Endothelial cell of umbilical vein (primary cell): Measurements from ENCODE around the gene ORC5. TPM values are rescaled to one million over a fixed set of nuclear protein-coding genes. Genes with fewer than 3 reads are reported as not detected.
A peak's percentile ranks its signal among the peaks of the same experiment; 100 is the strongest.

Experiments used
- BruUV-seq: library from RNA; stranded (reverse); fragments of 400-500 nt; replicated peaks from 2 replicates; lab custom pipeline; 2021; lab: Mats Ljungman, UMichigan
- CTCF ChIA-PET: fragments of 300-600, 350-600 bp; sonication (Branson Sonifier 250); formaldehyde crosslinking; loops from one replicate; lab custom pipeline; 2021; ENCODE audit warnings: antibody characterized with exemption, inconsistent platforms; lab: Charles Lee
- POLR2A ChIA-PET: fragments of 300-600, 350-600 bp; sonication (Branson Sonifier 250); formaldehyde crosslinking; loops from one replicate; lab custom pipeline; 2021; ENCODE audit warnings: antibody characterized with exemption, inconsistent platforms; lab: Charles Lee
- DNase-seq: peaks from one replicate; pipeline ENCODE4 v3.0.0-alpha.2; 2011; ENCODE audit warnings: low read depth, low spot score
- FAIRE-seq: peaks from 2 replicates; lab custom pipeline; 2011; peaks lifted over from hg19 to GRCh38; lab: Jason Lieb, UNC
- H2AFZ ChIP-seq: 2 replicates; pipeline ENCODE4 v1.6.0; 2012; ENCODE audit warnings: low read depth, low read length, control low read depth, inconsistent platforms
- H3K27ac ChIP-seq: 2 replicates; pipeline ENCODE4 v1.5.1; 2011; ENCODE audit warnings: low read depth, mild to moderate bottlenecking, control low read depth, low read length, moderate library complexity; ENCODE audit not compliant: insufficient read depth
- H3K27me3 ChIP-seq, 2 experiments: 2 replicates each; pipeline versions ENCODE4 v1.6.0 to v1.6.1; 2011; ENCODE audit warnings: low read length in 2 of 2, mixed read lengths in 1 of 2; ENCODE audit not compliant: control insufficient read depth in 2 of 2, insufficient read depth in 2 of 2
- H3K36me3 ChIP-seq, 2 experiments: 2 replicates in 1 of 2; 3 replicates in 1 of 2; pipeline ENCODE4 v1.5.1; 2011; ENCODE audit warnings: low read length in 2 of 2, mild to moderate bottlenecking in 1 of 2, moderate library complexity in 1 of 2; ENCODE audit not compliant: control insufficient read depth in 2 of 2, insufficient read depth in 2 of 2; ENCODE audit errors: extremely low read depth in 1 of 2
- H3K4me1 ChIP-seq: 3 replicates; pipeline ENCODE4 v1.5.1; 2011; ENCODE audit warnings: mild to moderate bottlenecking, low read length; ENCODE audit not compliant: control insufficient read depth, insufficient read depth; ENCODE audit errors: extremely low read depth
- H3K4me2 ChIP-seq: 2 replicates; pipeline ENCODE4 v1.6.1; 2011; ENCODE audit warnings: low read length, control low read depth, mixed read lengths; ENCODE audit not compliant: insufficient read depth
- H3K4me3 ChIP-seq, 3 experiments: fragments of 200-600 bp in 1 of 3; sonication (generic), shearing (Covaris generic) in 1 of 3; replicated peaks in 1 of 3; 2 replicates each; pipeline ENCODE4 v1.5.1; 2011 to 2016; ENCODE audit warnings: control low read depth in 3 of 3, low read length in 3 of 3, mild to moderate bottlenecking in 2 of 3, inconsistent platforms in 1 of 3, low read depth in 1 of 3, moderate library complexity in 1 of 3; ENCODE audit not compliant: insufficient read depth in 1 of 3
- H3K79me2 ChIP-seq: 2 replicates; pipeline ENCODE4 v1.6.0; 2012; ENCODE audit warnings: low read length, inconsistent platforms; ENCODE audit not compliant: control insufficient read depth, insufficient read depth
- H3K9ac ChIP-seq: replicated peaks from 2 replicates; pipeline ENCODE3; 2011; ENCODE audit warnings: low read length, control low read depth; ENCODE audit not compliant: insufficient read depth; ENCODE audit errors: extremely low read depth
- H3K9me1 ChIP-seq: replicated peaks from 3 replicates; pipeline ENCODE4 v1.6.0; 2011; ENCODE audit warnings: mild to moderate bottlenecking, low read length; ENCODE audit not compliant: control insufficient read depth, insufficient read depth; ENCODE audit errors: extremely low read depth
- H3K9me3 ChIP-seq: replicated peaks from 2 replicates; pipeline ENCODE4 v1.5.1; 2012; ENCODE audit warnings: low read length, inconsistent platforms; ENCODE audit not compliant: control insufficient read depth, insufficient read depth
- H4K20me1 ChIP-seq: replicated peaks from 2 replicates; pipeline ENCODE3; 2011; ENCODE audit warnings: mild to moderate bottlenecking, low read length; ENCODE audit not compliant: control insufficient read depth, insufficient read depth; ENCODE audit errors: extremely low read depth
- CTCF ChIP-seq, 2 donors: IDR thresholded peaks; 1 replicate in 1 of 2; 2 replicates in 1 of 2; pipeline ENCODE4 v1.5.1; 2011; ENCODE audit warnings: low read length in 2 of 2, mild to moderate bottlenecking in 2 of 2, moderate library complexity in 2 of 2, control low read depth in 1 of 2, inconsistent platforms in 1 of 2, low read depth in 1 of 2; ENCODE audit not compliant: insufficient read depth in 1 of 2; ENCODE audit errors: extremely low read depth in 1 of 2
- EZH2 ChIP-seq: IDR thresholded peaks from 2 replicates; pipeline ENCODE4 v1.6.1; 2012; ENCODE audit warnings: borderline replicate concordance, low read depth, mild to moderate bottlenecking, moderate library complexity, low read length, inconsistent platforms; ENCODE audit not compliant: severe bottlenecking
- FOS ChIP-seq: IDR thresholded peaks from 2 replicates; pipeline ENCODE4 v1.6.1; 2011; ENCODE audit warnings: mild to moderate bottlenecking, low read length, moderate library complexity, borderline replicate concordance; ENCODE audit not compliant: insufficient read depth
- GATA2 ChIP-seq: IDR thresholded peaks from 2 replicates; pipeline ENCODE4 v1.7.0; 2011; ENCODE audit warnings: low read depth, mild to moderate bottlenecking, moderate library complexity, mixed read lengths, low read length; ENCODE audit not compliant: insufficient read length, insufficient read depth
- JUN ChIP-seq: IDR thresholded peaks from 2 replicates; pipeline ENCODE4 v1.6.1; 2011; ENCODE audit warnings: borderline replicate concordance, low read depth; ENCODE audit not compliant: insufficient read length, insufficient read depth
- MYC ChIP-seq: IDR thresholded peaks from one replicate; pipeline ENCODE4 v1.6.1; 2011; ENCODE audit warnings: mild to moderate bottlenecking, low read depth, low read length
- POLR2A ChIP-seq: IDR thresholded peaks from 2 replicates; pipeline ENCODE4 v1.6.1; 2012; ENCODE audit warnings: low read depth, mild to moderate bottlenecking, control low read depth, low read length
- POLR2AphosphoS5 ChIP-seq: IDR thresholded peaks from 2 replicates; pipeline ENCODE4 v1.6.1; 2012; ENCODE audit warnings: low read depth, mild to moderate bottlenecking, control low read depth, low read length, moderate library complexity; ENCODE audit not compliant: insufficient read depth
- dilution Hi-C: fragments of 300-500 bp; cut with MboI; formaldehyde crosslinking; loops from one replicate; pipeline ENCODE4 v1.15.0; 2019; ENCODE audit warnings: low sequenced_read_pairs; ENCODE audit not compliant: extremely low pct_ligation_motif_present
- intact Hi-C: fragments of 100-400 bp; cut with micrococcal nuclease; formaldehyde crosslinking; loops from one replicate; pipeline ENCODE4 v1.10.0; 2022
- polyA plus RNA-seq, 4 experiments: library from polyadenylated mRNA; depleted of rRNA in 3 of 4; stranded (reverse) in 3 of 4; unstranded in 1 of 4; fragments of >200 nt; gene quantifications; 2 replicates each; pipeline versions ENCODE4 v1.2.1 to v1.2.3, GENCODE V29; 2011 to 2012; ENCODE audit warnings: missing spikeins in 1 of 4
- total RNA-seq: library from RNA; stranded (reverse); gene quantifications from 2 replicates; pipeline ENCODE4 v1.2.3, GENCODE V29; 2021
- TF ChIP-seq, protein P1 (sequence below): IDR thresholded peaks from 2 replicates; pipeline ENCODE4 v1.6.1; 2011; ENCODE audit not compliant: insufficient read depth, insufficient read length

Gene ORC5
- total and polyA plus RNA-seq, 2 donors (not counting 3 experiments of a cell fraction or from before 2014, with no cell fraction given) = 7.9 to 21.1 TPM

DNA sequence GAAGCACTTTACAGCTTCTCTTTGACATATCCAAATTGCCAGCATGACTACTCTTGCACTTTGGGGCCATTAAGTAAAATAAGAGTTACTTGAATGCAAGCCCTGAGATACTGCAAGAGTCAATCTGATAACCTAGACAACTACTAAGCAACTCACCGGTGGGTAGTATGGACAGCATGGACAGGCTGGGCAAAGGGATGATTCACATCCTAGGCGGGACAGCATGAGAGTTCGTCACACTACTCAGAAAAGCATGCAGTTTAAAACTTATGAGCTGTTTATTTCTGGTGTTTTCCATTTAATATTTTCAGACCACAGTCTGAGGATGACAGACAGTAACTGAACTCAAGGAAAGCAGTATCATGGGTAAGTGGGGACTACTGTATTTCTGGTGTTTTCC lies 84.0 kb downstream of the ORC5 start:
- intact Hi-C loops = no loop called here
- H3K4me2 ChIP-seq = no peak overlapping the region
- FAIRE-seq = no peak
- no peaks in the 10 kb centered on the region for H3K36me3 ChIP-seq
- H4K20me1 ChIP-seq = no peaks in the 10 kb centered on the region
- no peaks in the 10 kb centered on the region for H3K9me1 ChIP-seq
- no peak overlapping the region for H3K9ac ChIP-seq
- H3K4me3 ChIP-seq = no peak overlapping the region
- no TSS peak for BruUV-seq
- H3K79me2 ChIP-seq = no peaks in the 10 kb centered on the region
- TF ChIP-seq FOS = peak; percentile 32
- TF ChIP-seq MYC = no peak
- H3K4me1 ChIP-seq = no peaks in the 10 kb centered on the region
- DNase-seq = no peak
- no peaks in the 10 kb centered on the region for H3K9me3 ChIP-seq
- dilution Hi-C loops = no loop called here
- CTCF ChIA-PET = interaction anchor here (1.5 kb wide), 1 partner anchor 9 kb away, joined by 4 read pairs; no protein-coding TSS in a partner anchor
- H2AFZ ChIP-seq = no peak overlapping the region
- H3K27me3 ChIP-seq = no peaks in the 10 kb centered on the region
- H3K27ac ChIP-seq = no peak overlapping the region
- POLR2A ChIA-PET = no interaction called here

- POLR2A ChIA-PET = no interaction called here
- peaks cover 1 to 2% of the 10 kb centered on the region in 2 experiments for H3K27me3 ChIP-seq
- intact Hi-C loops (no loop called here), dilution Hi-C loops (no loop called here)
- no peak overlapping the region for H3K27ac ChIP-seq
- TF ChIP-seq FOS = no peak
- TF ChIP-seq GATA2 = no peak
- TF ChIP-seq EZH2 = no peak
- no peak for TF ChIP-seq POLR2A
- TF ChIP-seq CTCF (IDR thresholded peaks at IDR 0.05; ENCODE audit: extremely low read depth in 1 of 2, insufficient read depth in 1 of 2, low read depth in 1 of 2, low read length in 2 of 2) = no peak
- no peak for TF ChIP-seq POLR2AphosphoS5
- TF ChIP-seq JUN = no peak
- no peak for TF ChIP-seq MYC
- TF ChIP-seq, protein P1, sequence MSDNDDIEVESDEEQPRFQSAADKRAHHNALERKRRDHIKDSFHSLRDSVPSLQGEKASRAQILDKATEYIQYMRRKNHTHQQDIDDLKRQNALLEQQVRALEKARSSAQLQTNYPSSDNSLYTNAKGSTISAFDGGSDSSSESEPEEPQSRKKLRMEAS = no peak
- H3K9me1 ChIP-seq = no peaks in the 10 kb centered on the region
- H3K9me3 ChIP-seq = no peaks in the 10 kb centered on the region
- no peak overlapping the region for H2AFZ ChIP-seq
- no peak overlapping the region for H3K9ac ChIP-seq
- no TSS peak for BruUV-seq
- H3K4me3 ChIP-seq = no peak overlapping the region
- CTCF ChIA-PET = no interaction called here
- no peaks in the 10 kb centered on the region for H3K36me3 ChIP-seq
- H3K79me2 ChIP-seq = no peaks in the 10 kb centered on the region
- no peak for DNase-seq
- H4K20me1 ChIP-seq = no peaks in the 10 kb centered on the region
- H3K4me1 ChIP-seq = no peaks in the 10 kb centered on the region
- H3K4me2 ChIP-seq = no peak overlapping the region
- FAIRE-seq = no peak
Observed at GRCh38 chr7:104113788-104114187, 94.0 kb downstream of the ORC5 start.
